ENCODE data around the gene VAMP1.

GRCh38 chr12:6471989-6472360, 1.5 kb upstream of the VAMP1 start:
- TF ChIP-seq, protein P1, sequence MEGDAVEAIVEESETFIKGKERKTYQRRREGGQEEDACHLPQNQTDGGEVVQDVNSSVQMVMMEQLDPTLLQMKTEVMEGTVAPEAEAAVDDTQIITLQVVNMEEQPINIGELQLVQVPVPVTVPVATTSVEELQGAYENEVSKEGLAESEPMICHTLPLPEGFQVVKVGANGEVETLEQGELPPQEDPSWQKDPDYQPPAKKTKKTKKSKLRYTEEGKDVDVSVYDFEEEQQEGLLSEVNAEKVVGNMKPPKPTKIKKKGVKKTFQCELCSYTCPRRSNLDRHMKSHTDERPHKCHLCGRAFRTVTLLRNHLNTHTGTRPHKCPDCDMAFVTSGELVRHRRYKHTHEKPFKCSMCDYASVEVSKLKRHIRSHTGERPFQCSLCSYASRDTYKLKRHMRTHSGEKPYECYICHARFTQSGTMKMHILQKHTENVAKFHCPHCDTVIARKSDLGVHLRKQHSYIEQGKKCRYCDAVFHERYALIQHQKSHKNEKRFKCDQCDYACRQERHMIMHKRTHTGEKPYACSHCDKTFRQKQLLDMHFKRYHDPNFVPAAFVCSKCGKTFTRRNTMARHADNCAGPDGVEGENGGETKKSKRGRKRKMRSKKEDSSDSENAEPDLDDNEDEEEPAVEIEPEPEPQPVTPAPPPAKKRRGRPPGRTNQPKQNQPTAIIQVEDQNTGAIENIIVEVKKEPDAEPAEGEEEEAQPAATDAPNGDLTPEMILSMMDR (IDR thresholded peaks at IDR 0.05; ENCODE audit: insufficient read depth, low read length): no peak
- no peak for TF ChIP-seq REST (IDR thresholded peaks at IDR 0.05; ENCODE audit: insufficient replicate concordance, low read depth)
- no peak for TF ChIP-seq GABPA (IDR thresholded peaks at IDR 0.05; ENCODE audit: low read depth)

All from HL-60 (cell line).